ENCODE data around the gene ANO4.

The ANO4 gene

GRCh38 chr12:101010896-101011295, 216.3 kb downstream of the ANO4 start:
- intact Hi-C loops (cut with DNase I; ENCODE audit: low total_unique reads) = no loop called here
- no peaks in the 10 kb centered on the region for H3K27me3 ChIP-seq
- no peak overlapping the region for H3K27ac ChIP-seq
- peaks cover 0 to 15% (median 0%) of the 10 kb centered on the region in 3 donors for H3K9me3 ChIP-seq
- DNase-seq = no peak
- no peaks in the 10 kb centered on the region for H3K4me1 ChIP-seq
- H3K36me3 ChIP-seq = no peaks in the 10 kb centered on the region
- no peak overlapping the region for H3K4me3 ChIP-seq
- TF ChIP-seq CTCF (IDR thresholded peaks at IDR 0.05) = no peak

DNA sequence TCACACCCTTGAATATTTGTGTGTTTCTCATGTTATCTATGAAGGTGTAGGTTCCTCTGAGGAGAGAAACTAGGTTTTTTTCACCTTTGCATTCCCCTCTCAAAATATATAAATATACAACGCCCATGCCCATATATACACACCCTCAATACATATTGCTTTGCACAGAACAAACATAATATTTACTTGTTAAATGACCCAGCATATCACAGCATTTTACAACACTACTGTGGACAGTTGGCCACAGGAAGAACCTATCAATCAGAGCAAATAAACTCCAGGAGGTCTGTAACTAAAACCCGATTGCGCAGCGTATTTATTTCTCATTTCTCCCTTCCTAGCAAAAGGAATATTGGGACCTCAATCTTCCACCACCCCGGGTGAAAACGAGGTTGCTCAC, 219.4 kb downstream of the ANO4 start:
- intact Hi-C loops (cut with DNase I; ENCODE audit: low total_unique reads) = no loop called here
- H3K4me1 ChIP-seq = no peaks in the 10 kb centered on the region
- TF ChIP-seq CTCF (IDR thresholded peaks at IDR 0.05) = no peak
- no peak overlapping the region for H3K27ac ChIP-seq
- no peak overlapping the region for H3K4me3 ChIP-seq
- H3K9me3 ChIP-seq = peaks cover 0 to 11% (median 0%) of the 10 kb centered on the region in 3 donors
- DNase-seq = no peak
- H3K36me3 ChIP-seq = no peaks in the 10 kb centered on the region
- H3K27me3 ChIP-seq = no peaks in the 10 kb centered on the region

DNA sequence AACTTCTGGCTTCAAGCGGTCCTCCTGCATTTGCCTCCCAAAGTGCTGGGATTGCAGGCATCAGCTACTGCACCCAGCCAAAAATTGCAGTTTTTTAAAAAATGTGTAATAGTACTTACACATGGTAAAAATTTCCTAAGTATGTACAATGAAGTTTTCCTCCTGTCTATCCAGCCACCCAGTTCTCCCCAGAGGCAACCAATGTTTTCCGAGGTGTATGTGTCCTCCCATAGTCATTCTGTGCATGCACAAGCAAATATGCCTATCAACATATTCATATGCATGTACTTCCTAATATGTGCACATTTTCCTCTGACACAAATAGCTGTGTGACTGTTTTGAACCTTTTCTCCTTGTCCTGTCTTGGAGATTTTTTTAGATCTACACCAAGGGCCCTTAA, 220.5 kb downstream of the ANO4 start:
- no peaks in the 10 kb centered on the region for H3K27me3 ChIP-seq
- TF ChIP-seq CTCF (IDR thresholded peaks at IDR 0.05) = no peak
- peaks cover 0 to under 1% (median 0%) of the 10 kb centered on the region in 3 donors for H3K9me3 ChIP-seq
- no peak for DNase-seq
- no peaks in the 10 kb centered on the region for H3K36me3 ChIP-seq
- intact Hi-C loops (cut with DNase I; ENCODE audit: low total_unique reads) = no loop called here
- no peaks in the 10 kb centered on the region for H3K4me1 ChIP-seq
- H3K4me3 ChIP-seq = no peak overlapping the region
- H3K27ac ChIP-seq = no peak overlapping the region

DNA sequence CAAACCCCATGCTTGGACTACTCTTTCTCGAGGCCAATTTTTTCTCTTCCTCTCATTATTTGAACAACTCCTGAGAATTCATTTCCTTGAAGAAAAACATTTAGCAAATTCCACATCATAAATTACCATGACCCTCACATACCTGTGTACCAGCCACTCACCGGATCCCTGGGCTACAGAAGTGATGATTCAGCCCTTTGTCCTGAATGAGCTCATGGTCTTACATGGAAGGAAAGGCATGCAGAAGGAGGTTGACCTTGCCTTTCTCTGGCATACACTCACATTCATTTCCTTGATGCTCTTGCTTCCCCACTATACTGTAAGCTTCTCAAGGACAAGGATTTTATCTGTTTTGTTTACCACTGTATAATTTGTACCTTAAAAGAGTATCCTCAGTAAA, 224.0 kb downstream of the ANO4 start:
- TF ChIP-seq CTCF (IDR thresholded peaks at IDR 0.05) = no peak
- Histone ChIP-seq H3K27ac (no peak overlapping the region), H3K9me3 (no peaks in the 10 kb centered on the region), H3K36me3 (no peaks in the 10 kb centered on the region), H3K27me3 (no peaks in the 10 kb centered on the region), H3K4me3 (no peak overlapping the region), H3K4me1 (peaks cover 0 to 9% (median 5%) of the 10 kb centered on the region in 4 donors)
- intact Hi-C loops (cut with DNase I; ENCODE audit: low total_unique reads) = no loop called here
- no peak for DNase-seq

DNA sequence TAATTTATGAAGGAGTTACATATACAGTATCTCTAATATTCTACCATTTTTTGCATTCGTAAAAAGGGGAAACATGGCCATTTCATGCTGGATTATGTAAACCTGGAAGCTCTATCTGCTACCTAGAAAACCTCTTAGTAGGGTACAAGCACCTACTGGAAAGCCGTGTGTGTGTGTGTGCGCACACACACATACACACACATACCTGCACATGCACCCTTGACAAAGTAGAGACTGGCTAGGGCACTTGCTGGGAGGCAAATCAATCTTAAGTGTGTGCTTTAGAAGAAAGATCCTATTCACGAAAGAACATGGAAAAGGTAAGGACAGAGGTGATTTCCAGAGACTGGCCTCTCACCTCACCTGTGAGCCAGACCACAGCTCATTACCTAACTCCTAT, 224.6 kb downstream of the ANO4 start:
- Histone ChIP-seq H3K27me3 (no peaks in the 10 kb centered on the region), H3K9me3 (no peaks in the 10 kb centered on the region), H3K27ac (no peak overlapping the region), H3K36me3 (no peaks in the 10 kb centered on the region), H3K4me3 (no peak overlapping the region), H3K4me1 (peaks cover 0 to 9% (median 5%) of the 10 kb centered on the region in 4 donors)
- no peak for DNase-seq
- intact Hi-C loops (cut with DNase I; ENCODE audit: low total_unique reads) = no loop called here
- TF ChIP-seq CTCF (IDR thresholded peaks at IDR 0.05) = no peak

GRCh38 chr12:101019667-101020066, 225.1 kb downstream of the ANO4 start:
- no peak overlapping the region for H3K4me3 ChIP-seq
- intact Hi-C loops (cut with DNase I; ENCODE audit: low total_unique reads) = no loop called here
- no peak for TF ChIP-seq CTCF (IDR thresholded peaks at IDR 0.05)
- H3K4me1 ChIP-seq = peaks cover 0 to 9% (median 5%) of the 10 kb centered on the region in 4 donors
- no peaks in the 10 kb centered on the region for H3K36me3 ChIP-seq
- H3K27ac ChIP-seq = no peak overlapping the region
- DNase-seq = no peak
- no peaks in the 10 kb centered on the region for H3K9me3 ChIP-seq
- no peaks in the 10 kb centered on the region for H3K27me3 ChIP-seq

All from tibial artery (tissue), 4 donors.